B cell (primary cell): ENCODE measurements around the gene SLC4A3. TPM values are rescaled to one million over a fixed set of nuclear protein-coding genes. Genes with fewer than 3 reads are reported as not detected.

Experiments
- ATAC-seq: fragments of 200-7000 bp; cut with Tn5 transposase; one replicate; pipeline ENCODE4 v1.10.0; 2021; ENCODE audit warnings: low read depth, mild to moderate bottlenecking, moderate number of reproducible peaks, moderate library complexity
- CTCF ChIA-PET: fragments of 350-600 bp; sonication (Branson Sonifier 250); formaldehyde crosslinking; loops from one replicate; lab custom pipeline; 2021; ENCODE audit warnings: antibody characterized with exemption, inconsistent platforms; lab: Charles Lee
- POLR2A ChIA-PET: fragments of 350-600 bp; sonication (Branson Sonifier 250); formaldehyde crosslinking; loops from one replicate; lab custom pipeline; 2021; ENCODE audit warnings: antibody characterized with exemption; lab: Charles Lee
- DNase-seq: peaks from one replicate; pipeline ENCODE4 v3.0.0; 2013
- H2AFZ ChIP-seq: 2 replicates; pipeline ENCODE4 v1.6.1; 2012; ENCODE audit warnings: mild to moderate bottlenecking, low read depth, low read length; ENCODE audit not compliant: insufficient read depth, poor library complexity, severe bottlenecking
- H3K27ac ChIP-seq, 2 donors: 1 replicate in 1 of 2; 2 replicates in 1 of 2; pipeline ENCODE4 v1.5.1; 2012 to 2013; ENCODE audit warnings: low read length in 2 of 2, mild to moderate bottlenecking in 2 of 2, moderate library complexity in 1 of 2
- H3K27me3 ChIP-seq, 4 experiments: fragments of 200-600 bp in 1 of 4; sonication (generic) in 1 of 4; replicated peaks in 1 of 4; 1 replicate in 2 of 4; 2 replicates in 2 of 4; pipeline versions ENCODE4 v1.6.1 to v1.7.0; 2013 to 2016; ENCODE audit warnings: low read length in 3 of 4, mild to moderate bottlenecking in 2 of 4, mixed read lengths in 1 of 4, moderate library complexity in 1 of 4; ENCODE audit not compliant: insufficient read depth in 4 of 4, control insufficient read depth in 3 of 4; ENCODE audit errors: control extremely low read depth in 1 of 4
- H3K36me3 ChIP-seq, 2 experiments: replicated peaks in 1 of 2; 1 replicate in 1 of 2; 2 replicates in 1 of 2; pipeline versions ENCODE4 v1.6.1 to v1.7.1; 2013; ENCODE audit warnings: low read length in 1 of 2; ENCODE audit not compliant: insufficient read depth in 2 of 2, control insufficient read depth in 1 of 2; ENCODE audit errors: control extremely low read depth in 1 of 2, extremely low read depth in 1 of 2
- H3K4me1 ChIP-seq, 2 donors: fragments of 200-600 bp in 1 of 2; sonication (generic) in 1 of 2; 1 replicate in 1 of 2; 2 replicates in 1 of 2; pipeline versions ENCODE4 v1.5.1 to v1.6.1; 2013 to 2017; ENCODE audit warnings: low read length in 2 of 2; ENCODE audit not compliant: control insufficient read depth in 2 of 2, insufficient read depth in 2 of 2
- H3K4me2 ChIP-seq: replicated peaks from 2 replicates; pipeline ENCODE3; 2012; ENCODE audit warnings: mild to moderate bottlenecking, low read depth, low read length; ENCODE audit not compliant: poor library complexity, severe bottlenecking
- H3K4me3 ChIP-seq, 5 experiments: fragments of 200-600 bp in 1 of 5; sonication (generic) in 1 of 5; 1 replicate in 3 of 5; 2 replicates in 2 of 5; pipeline versions ENCODE4 v1.5.1 to v1.7.0; 2011 to 2016; ENCODE audit warnings: low read length in 4 of 5, mild to moderate bottlenecking in 4 of 5, low read depth in 2 of 5, control low read depth in 1 of 5, moderate library complexity in 1 of 5; ENCODE audit not compliant: insufficient read depth in 1 of 5; ENCODE audit errors: control extremely low read depth in 1 of 5, extremely low read depth in 1 of 5
- H3K79me2 ChIP-seq: fragments of 200-600 bp; sonication (generic); one replicate; pipeline ENCODE4 v1.6.0; 2016; ENCODE audit warnings: low read length; ENCODE audit not compliant: control insufficient read depth, insufficient read depth
- H3K9ac ChIP-seq: fragments of 200-600 bp; sonication (generic); 2 replicates; pipeline ENCODE4 v1.6.1; 2017; ENCODE audit warnings: mild to moderate bottlenecking, low read length, moderate library complexity
- H3K9me3 ChIP-seq, 3 donors: one replicate each; pipeline versions ENCODE4 v1.6.1 to v1.7.1; 2013; ENCODE audit warnings: low read length in 2 of 3; ENCODE audit not compliant: control insufficient read depth in 2 of 3, insufficient read depth in 1 of 3; ENCODE audit errors: control extremely low read depth in 1 of 3
- H4K20me1 ChIP-seq: 2 replicates; pipeline ENCODE4 v1.6.0; 2012; ENCODE audit warnings: mild to moderate bottlenecking, low read length; ENCODE audit not compliant: insufficient read depth, control insufficient read depth, poor library complexity, severe bottlenecking
- H3K27ac Mint-ChIP-seq: one replicate; pipeline ENCODE4 v1.8.0; 2021; ENCODE audit warnings: mixed read lengths
- H3K27me3 Mint-ChIP-seq: one replicate; pipeline ENCODE4 v1.8.0; 2021; ENCODE audit warnings: mixed read lengths
- H3K4me1 Mint-ChIP-seq: one replicate; pipeline ENCODE4 v1.8.0; 2021; ENCODE audit warnings: mixed read lengths
- H3K4me3 Mint-ChIP-seq: one replicate; pipeline ENCODE4 v1.8.0; 2021; ENCODE audit warnings: mixed read lengths
- H3K9me3 Mint-ChIP-seq: one replicate; pipeline ENCODE4 v1.8.0; 2022; ENCODE audit warnings: mixed read lengths; ENCODE audit not compliant: insufficient read depth
- EZH2 ChIP-seq: IDR thresholded peaks from 2 replicates; pipeline ENCODE4 v1.6.1; 2012; ENCODE audit warnings: borderline replicate concordance, low read depth, mild to moderate bottlenecking, moderate library complexity, low read length; ENCODE audit not compliant: insufficient read depth, poor library complexity, severe bottlenecking
- WGBS: methylation state at CpG from one replicate; pipeline ENCODE4 v1.1.5; 2013; ENCODE audit warnings: missing lambda C conversion rate; ENCODE audit not compliant: insufficient coverage; 5-methylcytosine and 5-hydroxymethylcytosine counted together
- intact Hi-C: fragments of 100-400 bp; cut with micrococcal nuclease; formaldehyde crosslinking; loops from one replicate; pipeline ENCODE4 v1.10.0; 2022
- polyA plus RNA-seq: library from polyadenylated mRNA; depleted of rRNA; stranded (reverse); fragments of >200 nt; gene quantifications from 2 replicates; pipeline ENCODE4 v1.2.3, GENCODE V29; 2012
- total RNA-seq, 2 donors: library from RNA; stranded (reverse); fragments of 120-200 nt in 1 of 2; gene quantifications; 1 replicate in 1 of 2; 2 replicates in 1 of 2; pipeline versions ENCODE4 v1.2.3 to v1.2.4, GENCODE V29; 2013 to 2022
- TF ChIP-seq, protein P1 (sequence below): fragments of 200-600 bp; IDR thresholded peaks from one replicate; pipeline ENCODE4 v1.8.0; 2022; ENCODE audit warnings: antibody characterized with exemption, mild to moderate bottlenecking

Gene SLC4A3
- total and polyA plus RNA-seq, 2 donors (not counting 1 experiment from before 2014, with no cell fraction given), result 0.16 TPM; not detected in 1

DNA sequence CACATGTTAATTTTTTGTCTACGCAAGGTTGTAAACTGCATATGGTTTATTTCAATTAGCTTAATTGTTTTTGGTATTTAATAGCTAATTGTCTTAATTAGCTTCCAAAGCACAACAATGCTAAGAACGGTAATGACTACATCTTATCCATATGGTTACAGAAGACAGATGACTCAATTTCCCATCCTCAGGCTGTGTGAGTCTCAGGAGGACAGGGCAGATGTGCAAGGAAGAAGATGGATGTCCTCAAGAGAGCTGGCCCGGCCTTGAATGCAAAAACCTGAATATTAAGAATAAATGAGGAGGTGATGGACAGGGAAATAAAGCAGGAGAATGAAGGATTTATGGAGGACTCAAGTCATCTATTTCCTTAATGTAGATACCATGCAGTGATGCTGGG is 31.4 kb downstream of the SLC4A3 start:
- intact Hi-C loops, result no loop called here
- H3K27me3 ChIP-seq, result peaks cover 0 to 6% (median 0%) of the 10 kb centered on the region in 4 experiments
- peaks cover 4 to 17% (median 7%) of the 10 kb centered on the region in 3 donors for H3K9me3 ChIP-seq
- no peaks in the 10 kb centered on the region for H3K4me1 Mint-ChIP-seq
- H3K4me3 Mint-ChIP-seq, result no peak overlapping the region
- POLR2A ChIA-PET, result no interaction called here
- H3K27ac Mint-ChIP-seq, result no peak overlapping the region
- peaks cover 48% of the 10 kb centered on the region for H3K27me3 Mint-ChIP-seq
- no peak overlapping the region for H2AFZ ChIP-seq
- no peak overlapping the region for H3K4me2 ChIP-seq
- no peaks in the 10 kb centered on the region for H3K79me2 ChIP-seq
- H3K9me3 Mint-ChIP-seq, result peaks cover 10% of the 10 kb centered on the region
- CTCF ChIA-PET, result no interaction called here
- no peak for TF ChIP-seq EZH2
- TF ChIP-seq, protein P1, sequence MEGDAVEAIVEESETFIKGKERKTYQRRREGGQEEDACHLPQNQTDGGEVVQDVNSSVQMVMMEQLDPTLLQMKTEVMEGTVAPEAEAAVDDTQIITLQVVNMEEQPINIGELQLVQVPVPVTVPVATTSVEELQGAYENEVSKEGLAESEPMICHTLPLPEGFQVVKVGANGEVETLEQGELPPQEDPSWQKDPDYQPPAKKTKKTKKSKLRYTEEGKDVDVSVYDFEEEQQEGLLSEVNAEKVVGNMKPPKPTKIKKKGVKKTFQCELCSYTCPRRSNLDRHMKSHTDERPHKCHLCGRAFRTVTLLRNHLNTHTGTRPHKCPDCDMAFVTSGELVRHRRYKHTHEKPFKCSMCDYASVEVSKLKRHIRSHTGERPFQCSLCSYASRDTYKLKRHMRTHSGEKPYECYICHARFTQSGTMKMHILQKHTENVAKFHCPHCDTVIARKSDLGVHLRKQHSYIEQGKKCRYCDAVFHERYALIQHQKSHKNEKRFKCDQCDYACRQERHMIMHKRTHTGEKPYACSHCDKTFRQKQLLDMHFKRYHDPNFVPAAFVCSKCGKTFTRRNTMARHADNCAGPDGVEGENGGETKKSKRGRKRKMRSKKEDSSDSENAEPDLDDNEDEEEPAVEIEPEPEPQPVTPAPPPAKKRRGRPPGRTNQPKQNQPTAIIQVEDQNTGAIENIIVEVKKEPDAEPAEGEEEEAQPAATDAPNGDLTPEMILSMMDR, result no peak
- DNase-seq, result no peak
- no peak overlapping the region for H3K4me3 ChIP-seq
- H4K20me1 ChIP-seq, result no peaks in the 10 kb centered on the region
- 100% methylated on average over 1 of the region's 3 CpGs for WGBS
- H3K4me1 ChIP-seq, result no peaks in the 10 kb centered on the region
- no peak overlapping the region for H3K9ac ChIP-seq
- no peaks in the 10 kb centered on the region for H3K36me3 ChIP-seq
- H3K27ac ChIP-seq, result no peak overlapping the region
- ATAC-seq, result no peak

DNA sequence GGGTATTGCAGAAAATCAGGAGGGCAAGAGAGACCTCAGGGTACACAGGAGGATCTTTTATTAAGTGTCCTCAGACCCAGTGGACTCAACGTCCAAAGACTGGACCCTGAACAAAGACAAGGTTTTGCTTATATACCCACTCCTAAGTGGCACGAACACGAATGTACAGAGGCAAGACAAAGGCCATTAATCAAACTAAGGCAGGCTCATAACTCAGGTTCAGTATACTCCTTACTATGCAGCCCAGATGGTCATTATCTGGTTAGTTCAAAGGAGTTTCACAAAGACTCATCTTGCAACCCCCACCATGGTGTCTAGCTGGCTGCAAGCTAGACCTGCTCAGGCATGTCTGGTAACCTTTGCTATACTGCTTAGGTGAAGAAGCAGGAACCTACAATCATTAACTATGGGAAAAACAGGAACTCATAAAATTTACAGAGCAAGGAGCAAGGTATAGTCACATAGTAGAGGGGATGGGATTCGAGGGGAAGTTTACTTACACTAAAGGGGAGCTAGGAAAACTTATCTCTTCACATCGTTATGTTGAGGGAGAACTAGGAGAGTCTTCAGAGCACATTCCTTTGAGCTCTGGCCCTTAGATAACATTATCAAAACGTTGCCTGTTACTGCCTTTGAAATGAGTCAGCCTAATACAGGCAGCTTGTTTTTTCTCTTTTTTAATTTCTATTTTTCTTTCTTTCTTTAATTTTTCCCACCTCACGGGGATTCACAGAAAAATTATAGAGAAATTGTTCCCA is 33.9 kb downstream of the SLC4A3 start:
- Mint-ChIP-seq H3K27me3 (peaks cover 39% of the 10 kb centered on the region), H3K27ac (no peak overlapping the region), H3K4me1 (no peaks in the 10 kb centered on the region), H3K9me3 (peaks cover 10% of the 10 kb centered on the region), H3K4me3 (no peak overlapping the region)
- H3K4me1 ChIP-seq, result no peaks in the 10 kb centered on the region
- H3K4me3 ChIP-seq, result no peak overlapping the region
- ATAC-seq (no peak), DNase-seq (no peak)
- intact Hi-C loops, result no loop called here
- H3K36me3 ChIP-seq, result no peaks in the 10 kb centered on the region
- H3K79me2 ChIP-seq, result no peaks in the 10 kb centered on the region
- H2AFZ ChIP-seq, result no peak overlapping the region
- no peak overlapping the region for H3K9ac ChIP-seq
- no peak overlapping the region for H3K4me2 ChIP-seq
- peaks cover 3 to 17% (median 7%) of the 10 kb centered on the region in 3 donors for H3K9me3 ChIP-seq
- WGBS, result 83% methylated on average over 3 of the region's 7 CpGs
- POLR2A ChIA-PET, result no interaction called here
- H4K20me1 ChIP-seq, result no peaks in the 10 kb centered on the region
- no peak overlapping the region for H3K27ac ChIP-seq
- peaks cover 0 to 9% (median 0%) of the 10 kb centered on the region in 4 experiments for H3K27me3 ChIP-seq
- CTCF ChIA-PET, result interaction anchor here (0.8 kb wide), 1 partner anchor 105 kb away, joined by 3 read pairs; no protein-coding TSS in a partner anchor
- TF ChIP-seq, protein P1, result no peak
- TF ChIP-seq EZH2, result no peak
